ENCODE results near the gene ADGRG1.

GRCh38 chr16:57679767-57680482, 51.5 kb downstream of the ADGRG1 start:
- TF ChIP-seq POLR2AphosphoS5 (IDR thresholded peaks at IDR 0.05) = no peak
- no peak for TF ChIP-seq CTCF (IDR thresholded peaks at IDR 0.05)
